GM12801 (cell line): Measurements from ENCODE around the gene YTHDF1.

Experiments
- TF ChIP-seq, protein P1 (sequence below): IDR thresholded peaks from one replicate; pipeline ENCODE4 v1.5.1; 2011; ENCODE audit warnings: control low read depth; ENCODE audit not compliant: insufficient read length; ENCODE audit errors: extremely low read depth

The YTHDF1 gene

DNA sequence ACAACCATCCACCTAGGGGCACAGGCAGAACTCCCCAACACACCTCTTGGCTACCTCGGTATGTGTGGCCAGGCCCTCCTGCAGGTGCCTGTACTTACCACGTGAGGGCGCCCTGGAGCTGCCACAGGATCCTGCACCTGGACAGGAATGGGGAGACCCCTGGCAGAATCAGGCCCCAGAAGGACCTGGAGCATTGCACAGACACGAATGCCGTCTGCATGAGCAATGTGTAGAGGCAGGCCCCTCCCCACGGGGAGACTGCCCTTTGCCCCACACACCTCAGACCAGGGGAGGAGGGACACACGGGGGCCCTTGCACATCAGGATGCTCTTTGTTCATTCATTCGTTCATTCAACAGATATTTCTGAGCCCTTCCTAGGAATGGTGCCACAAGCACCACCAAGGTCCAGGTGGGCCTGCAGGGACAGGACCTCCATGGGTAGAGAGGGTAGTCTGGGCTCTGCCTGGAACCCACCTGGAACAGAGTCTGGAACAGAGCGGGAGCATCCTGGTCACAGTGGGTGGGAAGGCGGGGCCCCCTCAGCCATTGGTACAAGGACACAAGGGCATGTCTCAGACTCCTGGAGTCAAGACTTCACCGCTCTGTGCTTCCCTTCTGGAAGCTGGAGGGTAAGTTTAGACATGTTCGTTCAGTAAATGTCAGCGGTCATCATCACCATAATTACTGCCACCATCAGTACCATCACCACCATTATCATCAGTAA is 32.3 kb downstream of the YTHDF1 start:
- TF ChIP-seq, protein P1, sequence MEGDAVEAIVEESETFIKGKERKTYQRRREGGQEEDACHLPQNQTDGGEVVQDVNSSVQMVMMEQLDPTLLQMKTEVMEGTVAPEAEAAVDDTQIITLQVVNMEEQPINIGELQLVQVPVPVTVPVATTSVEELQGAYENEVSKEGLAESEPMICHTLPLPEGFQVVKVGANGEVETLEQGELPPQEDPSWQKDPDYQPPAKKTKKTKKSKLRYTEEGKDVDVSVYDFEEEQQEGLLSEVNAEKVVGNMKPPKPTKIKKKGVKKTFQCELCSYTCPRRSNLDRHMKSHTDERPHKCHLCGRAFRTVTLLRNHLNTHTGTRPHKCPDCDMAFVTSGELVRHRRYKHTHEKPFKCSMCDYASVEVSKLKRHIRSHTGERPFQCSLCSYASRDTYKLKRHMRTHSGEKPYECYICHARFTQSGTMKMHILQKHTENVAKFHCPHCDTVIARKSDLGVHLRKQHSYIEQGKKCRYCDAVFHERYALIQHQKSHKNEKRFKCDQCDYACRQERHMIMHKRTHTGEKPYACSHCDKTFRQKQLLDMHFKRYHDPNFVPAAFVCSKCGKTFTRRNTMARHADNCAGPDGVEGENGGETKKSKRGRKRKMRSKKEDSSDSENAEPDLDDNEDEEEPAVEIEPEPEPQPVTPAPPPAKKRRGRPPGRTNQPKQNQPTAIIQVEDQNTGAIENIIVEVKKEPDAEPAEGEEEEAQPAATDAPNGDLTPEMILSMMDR: no peak

DNA sequence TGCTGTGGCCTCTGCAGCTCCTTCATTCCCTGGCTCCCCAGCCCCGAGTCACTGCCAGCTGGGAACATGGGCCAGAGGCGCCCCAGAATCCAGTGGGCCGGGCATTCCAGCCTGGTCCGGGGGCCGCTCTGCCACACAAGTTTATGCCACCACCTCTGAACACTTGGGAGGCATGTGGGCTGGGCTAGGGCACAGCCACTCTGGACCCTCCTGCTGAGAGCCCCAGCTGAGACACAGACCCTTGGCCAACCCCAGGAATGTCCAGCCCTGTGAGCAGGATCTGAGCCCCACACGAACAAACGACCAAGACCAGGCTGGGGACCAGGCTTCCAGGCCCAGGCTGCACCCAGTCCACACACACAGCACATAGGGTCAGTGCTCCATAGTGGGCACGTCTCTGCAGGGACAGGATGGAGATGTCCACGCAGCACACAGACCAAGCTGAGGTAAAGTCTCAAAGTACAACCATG is 33.0 kb downstream of the YTHDF1 start:
- TF ChIP-seq, protein P1: no peak

DNA sequence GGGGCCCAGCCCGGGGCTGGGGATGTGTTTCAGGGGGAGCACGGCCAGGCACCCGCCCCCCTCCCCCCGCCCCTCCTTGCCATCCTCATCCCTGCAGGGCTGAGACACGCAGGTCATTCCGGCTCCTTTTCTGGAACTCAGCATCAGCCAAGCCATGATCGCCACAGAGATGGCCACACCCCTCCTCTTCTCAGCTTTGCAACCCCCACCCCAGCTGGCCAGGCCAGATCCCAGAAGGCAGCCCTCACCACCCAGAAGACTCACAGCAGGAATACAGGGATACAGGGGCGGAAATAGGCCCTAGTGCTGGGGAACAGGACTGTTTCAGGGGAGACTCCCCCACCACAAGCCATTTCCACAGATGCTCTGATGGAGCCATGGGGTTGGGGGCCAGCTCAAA is 33.5 kb downstream of the YTHDF1 start:
- TF ChIP-seq, protein P1: no peak

DNA sequence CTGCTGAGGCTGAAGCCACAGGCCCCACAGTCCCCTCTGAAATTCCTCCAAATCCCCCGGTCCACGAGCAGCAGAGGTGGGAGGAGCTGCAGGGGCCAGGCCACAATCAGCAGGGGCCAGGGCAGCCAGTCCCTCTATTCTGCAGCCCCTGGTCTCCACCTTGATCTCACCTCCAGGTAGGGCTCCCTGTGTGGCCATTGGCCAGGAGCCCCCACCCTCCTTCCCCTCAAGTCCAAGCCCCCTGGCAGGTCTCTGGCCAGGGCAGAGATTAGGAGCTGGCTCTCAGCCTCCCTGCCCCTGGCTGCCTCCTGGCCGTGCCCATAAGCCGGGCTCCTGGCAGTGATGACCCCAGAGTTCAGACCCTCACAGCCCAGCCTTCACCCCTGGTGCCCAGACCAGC is 34.7 kb downstream of the YTHDF1 start:
- TF ChIP-seq, protein P1: no peak

DNA sequence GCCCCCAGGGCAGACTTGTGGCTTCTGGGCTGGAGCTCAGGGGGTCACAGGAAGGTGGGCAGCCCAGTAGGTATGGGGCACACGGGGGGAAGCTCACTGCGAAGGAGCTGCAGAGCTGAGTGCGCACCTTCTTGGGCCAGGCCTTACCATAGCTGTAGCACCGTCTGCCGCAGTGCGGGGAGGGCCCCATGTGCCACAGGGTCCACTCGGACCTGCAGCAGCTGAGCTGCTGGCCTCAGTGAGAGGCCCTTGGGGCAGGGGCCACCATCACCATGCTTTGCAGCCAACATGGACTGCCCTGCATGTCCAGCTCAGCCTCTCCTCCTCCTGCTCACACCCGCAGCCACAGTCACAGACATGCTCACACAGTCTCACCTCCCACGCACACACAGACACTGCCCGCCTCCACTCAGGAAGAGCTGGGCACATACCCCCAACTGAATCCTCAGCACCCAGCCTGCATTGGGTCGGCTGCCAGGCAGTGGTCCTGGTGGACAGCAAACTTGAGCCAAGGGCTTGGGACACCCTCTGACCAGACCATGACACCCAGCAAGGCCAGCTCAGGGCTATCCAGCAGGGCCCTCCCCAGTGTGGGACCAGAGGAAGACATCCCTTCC is 35.3 kb downstream of the YTHDF1 start:
- TF ChIP-seq, protein P1: no peak

DNA sequence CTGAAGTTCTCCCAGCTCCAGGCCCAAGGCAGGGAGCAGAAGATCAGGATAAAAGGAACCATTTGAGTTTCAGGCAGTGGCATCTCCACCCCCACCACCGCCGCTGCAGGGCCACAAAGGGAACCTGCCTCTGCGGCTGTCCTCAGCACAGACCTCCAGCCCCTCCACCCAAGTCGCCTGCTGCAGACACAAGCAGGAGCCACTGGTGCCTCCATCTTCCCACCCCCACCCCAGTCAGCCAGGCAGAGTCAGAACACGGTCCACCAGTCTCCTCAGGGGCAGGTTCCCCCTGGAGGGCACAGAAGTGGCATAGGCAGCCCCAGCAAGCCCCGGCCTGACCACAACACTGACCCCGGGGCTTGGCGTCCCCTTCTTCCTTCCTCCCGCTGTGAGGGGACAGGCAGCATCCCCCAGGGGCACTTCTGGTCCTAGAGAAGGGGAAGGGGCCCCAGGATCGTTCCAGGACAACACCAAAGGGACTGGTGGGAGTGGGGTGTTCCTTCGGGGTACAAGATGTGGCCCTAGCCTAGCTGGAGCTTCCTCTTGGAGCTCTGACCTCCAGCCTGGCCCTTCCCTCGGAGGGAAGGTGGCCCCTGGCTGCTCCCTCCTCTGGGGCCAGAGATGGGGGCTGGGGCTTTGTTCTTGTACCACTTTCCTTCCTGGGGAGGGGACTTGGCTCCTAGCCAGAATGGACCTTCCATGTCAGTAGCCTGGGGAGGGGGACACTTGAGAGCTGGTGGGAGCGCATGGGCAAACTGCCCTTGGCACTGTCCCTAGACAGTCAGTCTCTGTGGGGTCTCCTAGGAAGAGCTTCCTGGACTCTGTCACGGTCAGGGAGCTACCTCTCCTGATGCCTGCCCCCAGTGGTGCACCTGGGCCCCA is 36.0 kb downstream of the YTHDF1 start:
- TF ChIP-seq, protein P1: no peak
